LNCAP (cell line): ENCODE measurements around the gene WHRN.

ENCODE experiments used
- CTCF ChIP-seq: fragments of 450-650 bp; IDR thresholded peaks from 2 replicates; pipeline ENCODE4 v1.5.1; 2017; ENCODE audit warnings: mild to moderate bottlenecking

Gene WHRN

GRCh38 chr9:114503009-114503408 is 2.3 kb downstream of the WHRN start:
- TF ChIP-seq CTCF = no peak

- TF ChIP-seq CTCF = no peak
Measured at GRCh38 chr9:114501796-114502682, 3.2 kb downstream of the WHRN start.

GRCh38 chr9:114500697-114501292 is 4.5 kb downstream of the WHRN start:
- no peak for TF ChIP-seq CTCF

- no peak for TF ChIP-seq CTCF
Measured at GRCh38 chr9:114499941-114500696, 5.2 kb downstream of the WHRN start.

GRCh38 chr9:114499528-114499927 is 5.7 kb downstream of the WHRN start:
- no peak for TF ChIP-seq CTCF

- no peak for TF ChIP-seq CTCF
Measured at GRCh38 chr9:114497727-114498382, 7.4 kb downstream of the WHRN start.

- TF ChIP-seq CTCF = no peak
Measured at GRCh38 chr9:114497236-114497635, 8.0 kb downstream of the WHRN start.
